Spleen (tissue), 11 donors: Measurements from ENCODE around the gene SH3GLB1. TPM values are rescaled to one million over a fixed set of nuclear protein-coding genes. Genes with fewer than 3 reads are reported as not detected.

Source experiments
- DNase-seq: peaks from one replicate; pipeline ENCODE4 v3.0.0-alpha.2; 2020
- H3K27ac ChIP-seq, 8 donors: fragments of 200-600 bp; sonication (generic) in 7 of 8; 1 replicate in 4 of 8; 2 replicates in 4 of 8; pipeline versions ENCODE4 v1.5.0 to v1.8.0; 2016 to 2021; ENCODE audit warnings: inconsistent platforms in 4 of 8, mild to moderate bottlenecking in 4 of 8, moderate library complexity in 1 of 8
- H3K27me3 ChIP-seq, 7 donors: fragments of 200-600 bp; sonication (generic) in 6 of 7; replicated peaks in 1 of 7; 1 replicate in 4 of 7; 2 replicates in 3 of 7; pipeline versions ENCODE4 v1.5.0 to v1.8.0; 2016 to 2021; ENCODE audit warnings: inconsistent platforms in 3 of 7, mild to moderate bottlenecking in 1 of 7
- H3K36me3 ChIP-seq, 6 donors: fragments of 200-600 bp; sonication (generic) in 5 of 6; 1 replicate in 4 of 6; 2 replicates in 2 of 6; pipeline versions ENCODE4 v1.5.0 to v1.8.0; 2016 to 2021; ENCODE audit warnings: inconsistent platforms in 2 of 6
- H3K4me1 ChIP-seq, 6 donors: fragments of 200-600 bp; sonication (generic) in 5 of 6; 1 replicate in 3 of 6; 2 replicates in 3 of 6; pipeline versions ENCODE4 v1.5.0 to v1.8.0; 2016 to 2021; ENCODE audit warnings: inconsistent platforms in 3 of 6
- H3K4me3 ChIP-seq, 8 donors: fragments of 200-600 bp; sonication (generic) in 7 of 8; 1 replicate in 4 of 8; 2 replicates in 4 of 8; pipeline versions ENCODE4 v1.5.0 to v1.8.0; 2016 to 2021; ENCODE audit warnings: inconsistent platforms in 4 of 8, mild to moderate bottlenecking in 4 of 8, moderate library complexity in 2 of 8
- H3K9me3 ChIP-seq, 8 donors: fragments of 200-600 bp; sonication (generic) in 7 of 8; 1 replicate in 4 of 8; 2 replicates in 4 of 8; pipeline versions ENCODE4 v1.5.0 to v1.8.0; 2016 to 2021; ENCODE audit warnings: inconsistent platforms in 4 of 8
- CTCF ChIP-seq, 11 experiments: fragments of 200-600 bp in 7 of 11; fragments of 450-650 bp in 4 of 11; sonication (generic) in 4 of 11; IDR thresholded peaks in 8 of 11; conservative IDR thresholded peaks in 3 of 11; 1 replicate in 7 of 11; 2 replicates in 4 of 11; pipeline versions ENCODE4 v1.4.0 to v1.8.0; 2016 to 2021; ENCODE audit warnings: antibody characterized with exemption in 11 of 11, inconsistent platforms in 4 of 11, mild to moderate bottlenecking in 1 of 11
- POLR2A ChIP-seq, 3 donors: fragments of 450-650 bp; IDR thresholded peaks; one replicate each; pipeline ENCODE4 v1.5.1; 2017; ENCODE audit warnings: antibody characterized with exemption in 3 of 3, mild to moderate bottlenecking in 1 of 3
- POLR2AphosphoS5 ChIP-seq, 3 donors: sonication (generic); formaldehyde crosslinking; IDR thresholded peaks; one replicate each; pipeline ENCODE4 v1.5.1; 2017; ENCODE audit warnings: antibody characterized with exemption in 3 of 3
- WGBS, 5 donors: extraction: QIAGEN DNeasy Blood & Tissue Kit in 3 of 5; methylation state at CpG; one replicate each; pipeline versions ENCODE4 v1.1.5 to v1.1.7; 2013 to 2018; 5-methylcytosine and 5-hydroxymethylcytosine counted together
- intact Hi-C: fragments of 100-400 bp; cut with DNase I; formaldehyde crosslinking; loops from one replicate; pipeline ENCODE4 v1.15.0; 2023; ENCODE audit warnings: low total_unique reads
- polyA plus RNA-seq, 3 donors: library from polyadenylated mRNA; stranded (reverse); fragments of 200-250 nt; gene quantifications; one replicate each; pipeline ENCODE4 v1.2.1, GENCODE V29; 2013
- total RNA-seq, 7 donors: library from RNA; depleted of rRNA in 3 of 7; stranded (reverse); fragments of >200 nt in 3 of 7; fragmentation: NEBNext Ultra II Directional in 4 of 7; extraction: Animal tissue kit (Norgen Biotek cat#: 25700) in 4 of 7; gene quantifications; one replicate each; pipeline versions ENCODE4 v1.1.0 to v1.2.1, GENCODE V29; 2016 to 2021
- donor health status: healthy with polysubstance abuse.
- donor health status: DM: no; HTN: no; CAD: no; lungs with moderate emphysema.
- donor health status: DM: no; HTN: no; CAD: no.
- donor health status: Bipolar disorder and iron deficiency.
- donor health status: healthy.
- donor health status: DM: no; HTN: no; CAD: no.
- donor health status: DM: yes; HTN: yes; CAD: no.

The SH3GLB1 gene
- total and polyA plus RNA-seq, 10 donors, result 20.2 to 122 (median 86.2) TPM

GRCh38 chr1:86782482-86782881 lies 78.1 kb downstream of the SH3GLB1 start:
- intact Hi-C loops, result no loop called here
- H3K27ac ChIP-seq, result no peak overlapping the region
- peaks cover 0 to 11% (median 0%) of the 10 kb centered on the region in 8 donors for H3K9me3 ChIP-seq
- H3K4me1 ChIP-seq, result peaks cover 0 to 9% (median 0%) of the 10 kb centered on the region in 6 donors
- DNase-seq, result no peak
- H3K36me3 ChIP-seq, result no peaks in the 10 kb centered on the region
- TF ChIP-seq POLR2A (IDR thresholded peaks at IDR 0.05) (no peak), CTCF (IDR thresholded peaks at IDR 0.05 in 8 of 11, conservative IDR thresholded peaks at IDR 0.05 in 3 of 11) (no peak), POLR2AphosphoS5 (IDR thresholded peaks at IDR 0.05) (no peak)
- no peaks in the 10 kb centered on the region for H3K27me3 ChIP-seq
- H3K4me3 ChIP-seq, result no peak overlapping the region

GRCh38 chr1:86787621-86788020 lies 83.2 kb downstream of the SH3GLB1 start:
- H3K27ac ChIP-seq, result peak overlapping the region in 7 of 8 donors; percentile 61 to 91 (median 86)
- H3K4me3 ChIP-seq, result peak overlapping the region in 1 of 8 donors; percentile 8
- intact Hi-C loops, result no loop called here
- peaks cover 0 to 6% (median 0%) of the 10 kb centered on the region in 8 donors for H3K9me3 ChIP-seq
- H3K4me1 ChIP-seq, result peaks cover 0 to 40% (median 7%) of the 10 kb centered on the region in 6 donors
- TF ChIP-seq POLR2AphosphoS5 (IDR thresholded peaks at IDR 0.05) (no peak), POLR2A (IDR thresholded peaks at IDR 0.05) (no peak)
- DNase-seq, result no peak
- no peaks in the 10 kb centered on the region for H3K36me3 ChIP-seq
- no peaks in the 10 kb centered on the region for H3K27me3 ChIP-seq

- no peak for DNase-seq
- no peaks in the 10 kb centered on the region for H3K27me3 ChIP-seq
- 58 to 72% (median 67%) methylated on average over 6 of the region's 6 CpGs for WGBS, 5 donors
- peaks cover 0 to 6% (median 0%) of the 10 kb centered on the region in 8 donors for H3K9me3 ChIP-seq
- intact Hi-C loops, result no loop called here
- H3K27ac ChIP-seq, result peak overlapping the region in 7 of 8 donors; percentile 61 to 91 (median 86)
- TF ChIP-seq POLR2A (IDR thresholded peaks at IDR 0.05) (no peak), POLR2AphosphoS5 (IDR thresholded peaks at IDR 0.05) (no peak), CTCF (IDR thresholded peaks at IDR 0.05 in 8 of 11, conservative IDR thresholded peaks at IDR 0.05 in 3 of 11) (no peak)
- no peaks in the 10 kb centered on the region for H3K36me3 ChIP-seq
- H3K4me1 ChIP-seq, result peaks cover 0 to 44% (median 14%) of the 10 kb centered on the region in 6 donors
- peak overlapping the region in 1 of 8 donors; percentile 9 for H3K4me3 ChIP-seq
Measured at GRCh38 chr1:86788300-86789206, 84.2 kb downstream of the SH3GLB1 start.

GRCh38 chr1:86795316-86795715 lies 90.9 kb downstream of the SH3GLB1 start:
- H3K36me3 ChIP-seq, result no peaks in the 10 kb centered on the region
- no peaks in the 10 kb centered on the region for H3K9me3 ChIP-seq
- no peaks in the 10 kb centered on the region for H3K27me3 ChIP-seq

More at GRCh38 chr1:86795316-86795715, 90.9 kb downstream of the SH3GLB1 start:
- H3K4me1 ChIP-seq, result peaks cover 0 to 27% (median 17%) of the 10 kb centered on the region in 6 donors
- intact Hi-C loops, result no loop called here
- no peak overlapping the region for H3K4me3 ChIP-seq
- H3K27ac ChIP-seq, result no peak overlapping the region
- no peak for TF ChIP-seq POLR2A (IDR thresholded peaks at IDR 0.05)
- TF ChIP-seq POLR2AphosphoS5 (IDR thresholded peaks at IDR 0.05), result no peak
- no peak for TF ChIP-seq CTCF (IDR thresholded peaks at IDR 0.05 in 8 of 11, conservative IDR thresholded peaks at IDR 0.05 in 3 of 11)
- DNase-seq, result no peak

Other genes starting within 250 kb of the SH3GLB1 start
- gene CLCA1, start 235.6 kb upstream of the SH3GLB1 start, total RNA-seq, result not detected
- under 1 TPM in 1 of 3 donors, not detected in 2; 0.13 TPM for gene CLCA1, start 235.6 kb upstream of the SH3GLB1 start, polyA plus RNA-seq
- under 1 TPM in 1 of 7 donors, not detected in 6; 0.10 TPM for gene CLCA4, start 157.5 kb upstream of the SH3GLB1 start, total RNA-seq
- gene CLCA4, start 157.5 kb upstream of the SH3GLB1 start, polyA plus RNA-seq, result under 1 TPM; 0.03 to 0.22 (median 0.09) TPM
- 100 to 1,000 TPM; 157 to 197 (median 177) TPM for gene SELENOF, start 209.6 kb downstream of the SH3GLB1 start, total RNA-seq
- 100 to 1,000 TPM; 106 to 170 (median 122) TPM for gene SELENOF, start 209.6 kb downstream of the SH3GLB1 start, polyA plus RNA-seq
- 10 to 100 TPM; 20.2 to 32.9 (median 23.9) TPM for gene HS2ST1, start 210.1 kb downstream of the SH3GLB1 start, total RNA-seq
- 1 to 10 TPM; 4.6 to 7.4 (median 6.5) TPM for gene HS2ST1, start 210.1 kb downstream of the SH3GLB1 start, polyA plus RNA-seq